Muscle layer of duodenum (tissue), 2 donors: ENCODE results near the gene AKAP8L.
"Not testable (repeated sequence)": the region's sequence is repeated elsewhere in the genome, so short reads cannot be mapped to it uniquely, and the experiment has no call there.

ENCODE experiments used
- H3K27ac ChIP-seq: one replicate; pipeline ENCODE4 v1.7.0; 2013; ENCODE audit warnings: mild to moderate bottlenecking, low read length
- H3K27me3 ChIP-seq: one replicate; pipeline ENCODE4 v1.7.0; 2013; ENCODE audit warnings: low read depth, mild to moderate bottlenecking, control low read depth, low read length
- H3K36me3 ChIP-seq, 2 donors: one replicate each; pipeline ENCODE4 v1.7.0; 2013; ENCODE audit warnings: low read length in 2 of 2, control low read depth in 1 of 2, mild to moderate bottlenecking in 1 of 2; ENCODE audit not compliant: insufficient read depth in 2 of 2, control insufficient read depth in 1 of 2
- H3K4me1 ChIP-seq, 2 donors: one replicate each; pipeline ENCODE4 v1.7.0; 2013; ENCODE audit warnings: low read length in 2 of 2, mild to moderate bottlenecking in 2 of 2, control low read depth in 1 of 2, moderate library complexity in 1 of 2; ENCODE audit not compliant: insufficient read depth in 2 of 2, control insufficient read depth in 1 of 2
- H3K4me3 ChIP-seq, 2 donors: one replicate each; pipeline ENCODE4 v1.7.0; 2013; ENCODE audit warnings: low read length in 2 of 2, low read depth in 1 of 2, mild to moderate bottlenecking in 1 of 2
- H3K9me3 ChIP-seq, 2 donors: one replicate each; pipeline ENCODE4 v1.7.0; 2013; ENCODE audit warnings: low read length in 2 of 2, control low read depth in 1 of 2, mild to moderate bottlenecking in 1 of 2; ENCODE audit not compliant: control insufficient read depth in 1 of 2
- donor health status: healthy.

AKAP8L gene

DNA sequence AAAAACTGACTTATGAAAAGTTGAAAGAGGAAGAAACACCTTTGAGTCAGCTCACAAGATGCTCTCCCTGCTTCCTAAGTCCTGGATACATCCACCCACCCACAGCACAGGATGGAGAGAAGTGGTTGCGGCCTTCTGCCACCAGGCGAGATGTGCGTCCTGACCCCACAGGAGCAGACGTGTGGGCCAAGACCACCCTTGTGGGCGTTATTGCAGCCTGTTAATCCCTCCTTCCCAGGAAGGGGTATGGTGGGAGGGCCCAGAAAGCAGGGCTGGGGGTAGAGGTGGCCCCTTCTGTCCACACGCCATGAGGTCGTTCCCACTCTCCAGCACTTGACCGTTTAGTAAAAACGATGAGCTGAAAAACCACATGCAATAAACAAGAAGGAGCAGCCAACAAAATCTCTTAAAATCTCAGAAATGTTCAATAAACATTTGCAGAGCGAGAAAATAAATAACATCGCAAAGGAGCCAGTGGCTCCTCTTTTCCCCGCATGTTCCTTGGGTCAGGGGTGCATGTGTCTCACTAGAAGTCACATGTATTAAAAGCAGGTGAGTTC is 2.4 kb upstream of the AKAP8L start:
- H3K9me3 ChIP-seq = peaks cover 0 to 6% of the 10 kb centered on the region in 2 donors
- peaks cover 20 to 23% of the 10 kb centered on the region in 2 donors for H3K4me1 ChIP-seq
- no peak overlapping the region for H3K4me3 ChIP-seq
- no peak overlapping the region for H3K27ac ChIP-seq
- no peaks in the 10 kb centered on the region for H3K27me3 ChIP-seq
- H3K36me3 ChIP-seq = peaks cover 14 to 37% of the 10 kb centered on the region in 2 donors

DNA sequence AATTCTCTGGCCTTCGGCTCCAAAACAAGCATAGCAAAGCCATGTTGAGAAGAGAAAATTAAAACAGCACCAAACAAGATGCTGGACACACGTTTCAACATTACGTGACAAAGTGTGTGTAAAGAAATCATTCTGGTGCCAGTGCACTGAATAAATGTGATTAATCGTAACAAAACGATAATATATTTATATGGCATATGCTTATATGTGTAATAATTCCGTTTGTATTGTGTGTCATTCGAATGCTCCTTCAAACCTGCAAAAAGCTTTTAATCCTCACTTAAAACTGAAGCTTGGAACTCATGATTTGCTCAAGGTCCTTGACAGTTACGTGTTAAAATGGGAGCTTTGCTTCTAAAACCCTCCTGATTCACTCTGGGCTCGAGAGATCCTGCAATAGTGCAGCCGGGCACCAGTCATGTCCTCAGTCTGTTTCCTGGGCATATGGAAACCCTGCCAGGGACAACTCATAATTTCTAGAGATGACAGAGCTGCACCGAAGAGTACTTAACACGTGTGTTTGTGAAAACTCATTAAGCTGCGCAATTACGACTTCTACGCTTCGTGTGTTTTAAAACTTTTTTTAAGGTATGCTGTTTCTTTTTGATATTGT is 731 bp upstream of the AKAP8L start:
- peaks cover 21 to 36% of the 10 kb centered on the region in 2 donors for H3K4me1 ChIP-seq

GRCh38 chr19:15418231-15418578 is 583 bp downstream of the AKAP8L start:
- H3K27me3 ChIP-seq = no peaks in the 10 kb centered on the region
- H3K4me3 ChIP-seq = peak overlapping the region; percentile 99
- peaks cover 21 to 48% of the 10 kb centered on the region in 2 donors for H3K4me1 ChIP-seq
- H3K27ac ChIP-seq = peak overlapping the region; percentile 75
- peaks cover 0 to 4% of the 10 kb centered on the region in 2 donors for H3K9me3 ChIP-seq
- peaks cover 4 to 12% of the 10 kb centered on the region in 2 donors for H3K36me3 ChIP-seq

More for the DNA sequence above, 731 bp upstream of the AKAP8L start:
- Histone ChIP-seq H3K27ac (no peak overlapping the region), H3K36me3 (peaks cover 14 to 25% of the 10 kb centered on the region in 2 donors), H3K9me3 (peaks cover 0 to 6% of the 10 kb centered on the region in 2 donors), H3K27me3 (no peaks in the 10 kb centered on the region), H3K4me3 (peak overlapping the region; percentile 81 to 99)

DNA sequence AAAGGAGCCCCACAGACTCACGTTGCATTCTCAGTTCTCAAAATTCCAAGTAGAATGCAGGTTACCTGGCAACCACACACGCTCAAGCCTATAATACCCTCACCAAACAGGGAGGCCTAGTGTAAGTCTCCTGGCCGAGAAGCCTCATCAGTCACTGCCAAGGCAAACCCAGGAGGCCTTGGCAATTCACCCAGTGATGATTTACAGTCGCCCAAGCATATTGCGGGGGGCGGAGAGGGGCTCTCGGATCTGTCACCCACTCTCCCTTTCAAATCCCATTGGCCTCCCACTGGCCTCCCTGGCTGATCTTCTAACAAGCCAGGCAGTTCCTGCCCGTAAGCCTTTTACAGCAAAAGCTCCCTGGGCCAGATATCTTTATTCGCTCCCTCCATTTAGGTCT is 1.1 kb downstream of the AKAP8L start:
- H3K9me3 ChIP-seq = no peaks in the 10 kb centered on the region
- H3K27ac ChIP-seq = peak overlapping the region; percentile 75
- H3K36me3 ChIP-seq = peaks cover 2 to 7% of the 10 kb centered on the region in 2 donors
- peak overlapping the region; percentile 99 for H3K4me3 ChIP-seq
- H3K4me1 ChIP-seq = peaks cover 24 to 53% of the 10 kb centered on the region in 2 donors
- H3K27me3 ChIP-seq = no peaks in the 10 kb centered on the region

GRCh38 chr19:15412832-15413231 is 6.0 kb downstream of the AKAP8L start:
- H3K9me3 ChIP-seq = no peaks in the 10 kb centered on the region
- no peak overlapping the region for H3K4me3 ChIP-seq
- H3K27me3 ChIP-seq = no peaks in the 10 kb centered on the region
- no peak overlapping the region for H3K27ac ChIP-seq
- peaks cover 9 to 13% of the 10 kb centered on the region in 2 donors for H3K36me3 ChIP-seq
- H3K4me1 ChIP-seq = peaks cover 19 to 72% of the 10 kb centered on the region in 2 donors

DNA sequence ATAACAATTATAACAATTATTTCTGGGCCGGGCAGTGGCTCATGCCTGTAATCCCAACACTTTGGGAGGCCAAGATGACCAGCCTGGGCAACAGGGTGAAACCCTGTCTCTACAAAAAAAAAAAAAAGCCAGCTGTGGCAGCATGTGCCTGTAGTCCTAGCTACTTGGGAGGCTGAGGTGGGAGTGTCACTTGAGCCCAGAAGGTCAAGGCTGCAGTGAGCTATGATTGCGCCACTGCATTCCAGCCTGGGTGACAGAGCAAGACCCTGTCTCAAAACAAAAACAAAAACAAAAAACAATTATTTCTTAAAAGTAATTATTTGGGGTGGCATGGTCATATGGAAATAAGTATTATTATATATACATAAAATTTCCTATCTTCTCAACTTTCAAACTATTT is 7.4 kb downstream of the AKAP8L start:
- Histone ChIP-seq H3K36me3 (peaks cover 9 to 13% of the 10 kb centered on the region in 2 donors), H3K4me1 (peaks cover 6 to 63% of the 10 kb centered on the region in 2 donors)
- not testable (repeated sequence) for H3K9me3 ChIP-seq, H3K4me3 ChIP-seq, H3K27me3 ChIP-seq, H3K27ac ChIP-seq

- Histone ChIP-seq H3K4me3 (peak overlapping the region in 1 of 2 donors; percentile 12), H3K27me3 (no peaks in the 10 kb centered on the region), H3K4me1 (peaks cover 6 to 57% of the 10 kb centered on the region in 2 donors), H3K27ac (peak overlapping the region; percentile 65), H3K36me3 (peaks cover 24 to 29% of the 10 kb centered on the region in 2 donors), H3K9me3 (no peaks in the 10 kb centered on the region)
Measured at GRCh38 chr19:15404780-15405211, 14.0 kb downstream of the AKAP8L start.

- Histone ChIP-seq H3K27ac (peak overlapping the region; percentile 65), H3K9me3 (no peaks in the 10 kb centered on the region), H3K4me1 (peaks cover 6 to 57% of the 10 kb centered on the region in 2 donors), H3K36me3 (peaks cover 23 to 32% of the 10 kb centered on the region in 2 donors), H3K27me3 (no peaks in the 10 kb centered on the region), H3K4me3 (peak overlapping the region in 1 of 2 donors; percentile 12)
Measured at GRCh38 chr19:15404097-15404779, 14.6 kb downstream of the AKAP8L start.

DNA sequence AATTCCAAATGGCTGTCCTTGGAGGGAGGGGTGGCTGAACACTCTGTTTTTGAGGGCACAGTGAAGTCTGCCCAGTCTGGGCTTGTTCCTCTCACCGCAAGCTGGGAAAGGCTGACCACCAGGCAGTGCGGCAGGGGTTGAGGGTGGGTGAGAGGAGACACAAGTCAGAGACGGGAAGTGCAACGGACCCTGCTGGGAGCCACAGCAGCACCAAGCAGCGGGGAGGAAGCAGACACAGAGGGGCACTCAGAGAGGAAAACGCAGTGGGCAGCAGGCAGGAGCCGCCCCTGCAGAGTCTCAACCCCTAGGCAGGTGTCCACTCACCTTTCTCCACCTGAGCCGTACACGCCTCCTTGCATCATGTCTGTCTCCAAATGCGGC is 15.6 kb downstream of the AKAP8L start:
- no peak overlapping the region for H3K4me3 ChIP-seq

GRCh38 chr19:15402411-15403150 is 16.2 kb downstream of the AKAP8L start:
- no peaks in the 10 kb centered on the region for H3K9me3 ChIP-seq
- peaks cover 29 to 48% of the 10 kb centered on the region in 2 donors for H3K36me3 ChIP-seq
- H3K4me3 ChIP-seq = no peak overlapping the region
- H3K4me1 ChIP-seq = peaks cover 6 to 57% of the 10 kb centered on the region in 2 donors
- no peak overlapping the region for H3K27ac ChIP-seq
- H3K27me3 ChIP-seq = no peaks in the 10 kb centered on the region

More for the DNA sequence above, 15.6 kb downstream of the AKAP8L start:
- H3K27ac ChIP-seq = no peak overlapping the region
- H3K27me3 ChIP-seq = no peaks in the 10 kb centered on the region
- H3K36me3 ChIP-seq = peaks cover 24 to 43% of the 10 kb centered on the region in 2 donors
- peaks cover 6 to 57% of the 10 kb centered on the region in 2 donors for H3K4me1 ChIP-seq
- H3K9me3 ChIP-seq = no peaks in the 10 kb centered on the region

GRCh38 chr19:15401397-15401710 is 17.4 kb downstream of the AKAP8L start:
- Histone ChIP-seq H3K4me3 (no peak overlapping the region), H3K27ac (no peak overlapping the region), H3K36me3 (peaks cover 40 to 60% of the 10 kb centered on the region in 2 donors), H3K4me1 (peaks cover 6 to 51% of the 10 kb centered on the region in 2 donors), H3K27me3 (no peaks in the 10 kb centered on the region), H3K9me3 (no peaks in the 10 kb centered on the region)
